Muscle of leg (tissue), 11 donors: ENCODE results near the gene METTL16. TPM values are rescaled to one million over a fixed set of nuclear protein-coding genes. Genes with fewer than 3 reads are reported as not detected.

Experiments
- DNase-seq: peaks from one replicate; pipeline ENCODE4 v3.0.0; 2013
- H3K27ac ChIP-seq: one replicate; pipeline ENCODE4 v1.5.1; 2013; ENCODE audit warnings: mild to moderate bottlenecking, low read length, control low read depth
- H3K27me3 ChIP-seq: one replicate; pipeline ENCODE4 v1.6.1; 2013; ENCODE audit warnings: low read length; ENCODE audit not compliant: control insufficient read depth, insufficient read depth
- H3K36me3 ChIP-seq: one replicate; pipeline ENCODE4 v1.6.1; 2013; ENCODE audit warnings: low read length; ENCODE audit not compliant: control insufficient read depth, insufficient read depth
- H3K4me1 ChIP-seq: one replicate; pipeline ENCODE4 v1.6.1; 2013; ENCODE audit warnings: low read length; ENCODE audit not compliant: control insufficient read depth, insufficient read depth
- H3K4me3 ChIP-seq: one replicate; pipeline ENCODE4 v1.5.1; 2013; ENCODE audit warnings: low read length, control low read depth
- H3K9me3 ChIP-seq: replicated peaks from 2 replicates; pipeline ENCODE4 v1.6.1; 2013; ENCODE audit warnings: low read depth, low read length; ENCODE audit not compliant: control insufficient read depth
- WGBS: methylation state at CpG from one replicate; pipeline ENCODE4 v1.1.5; 2013; ENCODE audit warnings: missing lambda C conversion rate; ENCODE audit not compliant: insufficient coverage; 5-methylcytosine and 5-hydroxymethylcytosine counted together
- polyA plus RNA-seq, 8 donors: library from polyadenylated mRNA; unstranded; fragments of 120-200 nt; gene quantifications; one replicate each; pipeline versions ENCODE4 v1.2.1 to v1.2.3, GENCODE V29; 2013; ENCODE audit warnings: inconsistent platforms in 1 of 8, low replicate concordance in 1 of 8; ENCODE audit not compliant: insufficient read length in 8 of 8, insufficient read depth in 1 of 8
- total RNA-seq: library from RNA; stranded (reverse); fragments of 120-200 nt; gene quantifications from one replicate; pipeline ENCODE4 v1.2.4, GENCODE V29; 2013

The METTL16 gene
- total and polyA plus RNA-seq, 9 donors: 15.5 to 24.1 (median 20.5) TPM

GRCh38 chr17:2398655-2399571 is 112.8 kb downstream of the METTL16 start:
- WGBS: 22% methylated on average over 25 of the region's 55 CpGs
- H3K27me3 ChIP-seq: no peaks in the 10 kb centered on the region
- peak overlapping the region; percentile 78 for H3K4me3 ChIP-seq
- peaks cover 70% of the 10 kb centered on the region for H3K4me1 ChIP-seq
- no peaks in the 10 kb centered on the region for H3K9me3 ChIP-seq
- H3K36me3 ChIP-seq: no peaks in the 10 kb centered on the region
- peak; percentile 81 for DNase-seq
- H3K27ac ChIP-seq: peak overlapping the region; percentile 100

- DNase-seq: no peak
- H3K27ac ChIP-seq: peak overlapping the region; percentile 100
Measured at GRCh38 chr17:2398182-2398581, 113.5 kb downstream of the METTL16 start.

GRCh38 chr17:2397247-2398171 is 114.2 kb downstream of the METTL16 start:
- H3K27me3 ChIP-seq: no peaks in the 10 kb centered on the region
- H3K9me3 ChIP-seq: no peaks in the 10 kb centered on the region
- peak overlapping the region; percentile 100 for H3K27ac ChIP-seq
- peak overlapping the region; percentile 10 for H3K4me3 ChIP-seq
- H3K4me1 ChIP-seq: peaks cover 59% of the 10 kb centered on the region
- 61% methylated on average over 10 of the region's 12 CpGs for WGBS
- no peak for DNase-seq
- H3K36me3 ChIP-seq: no peaks in the 10 kb centered on the region

More at GRCh38 chr17:2398182-2398581, 113.5 kb downstream of the METTL16 start:
- 71% methylated on average over 6 of the region's 10 CpGs for WGBS
- H3K9me3 ChIP-seq: no peaks in the 10 kb centered on the region
- peaks cover 66% of the 10 kb centered on the region for H3K4me1 ChIP-seq
- no peaks in the 10 kb centered on the region for H3K36me3 ChIP-seq
- H3K4me3 ChIP-seq: no peak overlapping the region
- no peaks in the 10 kb centered on the region for H3K27me3 ChIP-seq

GRCh38 chr17:2396568-2397246 is 115.0 kb downstream of the METTL16 start:
- H3K4me3 ChIP-seq: peak overlapping the region; percentile 39
- peak; percentile 98 for DNase-seq
- WGBS: 2% methylated on average over 31 of the region's 34 CpGs
- H3K36me3 ChIP-seq: no peaks in the 10 kb centered on the region
- peaks cover 62% of the 10 kb centered on the region for H3K4me1 ChIP-seq
- no peaks in the 10 kb centered on the region for H3K9me3 ChIP-seq
- peak overlapping the region; percentile 100 for H3K27ac ChIP-seq
- H3K27me3 ChIP-seq: no peaks in the 10 kb centered on the region

GRCh38 chr17:2396192-2396567 is 115.5 kb downstream of the METTL16 start:
- 38% methylated on average over 4 of the region's 7 CpGs for WGBS
- Histone ChIP-seq H3K36me3 (no peaks in the 10 kb centered on the region), H3K27ac (peak overlapping the region; percentile 100), H3K9me3 (no peaks in the 10 kb centered on the region), H3K4me1 (peaks cover 67% of the 10 kb centered on the region), H3K4me3 (peak overlapping the region; percentile 39), H3K27me3 (no peaks in the 10 kb centered on the region)
- no peak for DNase-seq

- WGBS: 56% methylated on average over 14 of the region's 28 CpGs
- H3K4me3 ChIP-seq: no peak overlapping the region
- no peak for DNase-seq
Measured at GRCh38 chr17:2395258-2396181, 116.2 kb downstream of the METTL16 start.

GRCh38 chr17:2394775-2395201 is 116.9 kb downstream of the METTL16 start:
- Histone ChIP-seq H3K27me3 (no peaks in the 10 kb centered on the region), H3K27ac (peak overlapping the region; percentile 100), H3K4me1 (peaks cover 80% of the 10 kb centered on the region), H3K4me3 (no peak overlapping the region), H3K36me3 (peaks cover 4% of the 10 kb centered on the region), H3K9me3 (no peaks in the 10 kb centered on the region)
- DNase-seq: no peak
- 91% methylated on average over 12 of the region's 16 CpGs for WGBS

More at GRCh38 chr17:2395258-2396181, 116.2 kb downstream of the METTL16 start:
- peaks cover 73% of the 10 kb centered on the region for H3K4me1 ChIP-seq
- no peaks in the 10 kb centered on the region for H3K9me3 ChIP-seq
- H3K27me3 ChIP-seq: no peaks in the 10 kb centered on the region
- H3K36me3 ChIP-seq: no peaks in the 10 kb centered on the region
- peak overlapping the region; percentile 100 for H3K27ac ChIP-seq

GRCh38 chr17:2393954-2394749 is 117.5 kb downstream of the METTL16 start:
- no peaks in the 10 kb centered on the region for H3K9me3 ChIP-seq
- peak overlapping the region; percentile 74 for H3K27ac ChIP-seq
- H3K4me1 ChIP-seq: peaks cover 78% of the 10 kb centered on the region
- peaks cover 4% of the 10 kb centered on the region for H3K36me3 ChIP-seq
- peak; percentile 35 for DNase-seq
- 16% methylated on average over 21 of the region's 53 CpGs for WGBS
- peak overlapping the region; percentile 18 for H3K4me3 ChIP-seq
- H3K27me3 ChIP-seq: no peaks in the 10 kb centered on the region
